DOHH2 (cell line): Measurements from ENCODE around the gene KCNMA1.

ENCODE experiments used
- EZH2phosphoT487 ChIP-seq: fragments of 200-600 bp; sonication (generic); IDR thresholded peaks from 2 replicates; pipeline ENCODE4 v1.6.1; 2017; ENCODE audit warnings: borderline replicate concordance, mild to moderate bottlenecking, antibody characterized with exemption, low read length, moderate library complexity, mixed read lengths
- TF ChIP-seq, protein P1 (sequence below): fragments of 200-600 bp; sonication (generic); IDR thresholded peaks from one replicate; pipeline ENCODE4 v1.5.1; 2014; ENCODE audit warnings: antibody characterized with exemption, mild to moderate bottlenecking, low read depth, low read length; ENCODE audit not compliant: poor library complexity, severe bottlenecking

DNA sequence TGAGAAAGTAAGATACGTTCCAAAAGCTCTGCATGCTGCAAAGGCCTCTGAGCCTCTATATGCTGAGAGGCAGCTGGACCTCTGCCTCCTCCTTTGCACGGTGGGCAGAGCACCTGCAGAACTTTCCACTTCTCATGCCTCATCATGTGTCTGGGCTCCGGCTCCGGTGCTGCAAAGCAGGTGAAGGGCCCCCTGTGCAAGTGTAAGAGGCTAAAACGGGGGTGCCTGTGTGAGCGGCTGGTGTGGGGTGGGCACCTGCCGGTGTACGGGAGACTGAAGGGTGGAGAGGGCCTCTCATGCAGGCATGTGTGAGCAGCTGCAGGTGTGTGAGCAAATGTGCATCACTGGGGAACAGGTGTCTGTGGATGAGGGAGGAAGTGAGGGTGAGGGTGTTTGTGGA is 121.0 kb downstream of the KCNMA1 start:
- TF ChIP-seq, protein P1, sequence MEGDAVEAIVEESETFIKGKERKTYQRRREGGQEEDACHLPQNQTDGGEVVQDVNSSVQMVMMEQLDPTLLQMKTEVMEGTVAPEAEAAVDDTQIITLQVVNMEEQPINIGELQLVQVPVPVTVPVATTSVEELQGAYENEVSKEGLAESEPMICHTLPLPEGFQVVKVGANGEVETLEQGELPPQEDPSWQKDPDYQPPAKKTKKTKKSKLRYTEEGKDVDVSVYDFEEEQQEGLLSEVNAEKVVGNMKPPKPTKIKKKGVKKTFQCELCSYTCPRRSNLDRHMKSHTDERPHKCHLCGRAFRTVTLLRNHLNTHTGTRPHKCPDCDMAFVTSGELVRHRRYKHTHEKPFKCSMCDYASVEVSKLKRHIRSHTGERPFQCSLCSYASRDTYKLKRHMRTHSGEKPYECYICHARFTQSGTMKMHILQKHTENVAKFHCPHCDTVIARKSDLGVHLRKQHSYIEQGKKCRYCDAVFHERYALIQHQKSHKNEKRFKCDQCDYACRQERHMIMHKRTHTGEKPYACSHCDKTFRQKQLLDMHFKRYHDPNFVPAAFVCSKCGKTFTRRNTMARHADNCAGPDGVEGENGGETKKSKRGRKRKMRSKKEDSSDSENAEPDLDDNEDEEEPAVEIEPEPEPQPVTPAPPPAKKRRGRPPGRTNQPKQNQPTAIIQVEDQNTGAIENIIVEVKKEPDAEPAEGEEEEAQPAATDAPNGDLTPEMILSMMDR, result no peak
- TF ChIP-seq EZH2phosphoT487, result no peak
